Stimulated activated CD8-positive, alpha-beta memory T cell treated with anti-CD3 and anti-CD28 coated beads, Interleukin-12 subunit alpha, Interleukin-12 subunit beta, amount 100 ng/mL, for 24 hours (primary cell): Measurements from ENCODE around the gene LILRB3.
"Not testable (repeated sequence)": the region's sequence is repeated elsewhere in the genome, so short reads cannot be mapped to it uniquely, and the experiment has no call there.

Experiments
- DNase-seq: peaks from one replicate; pipeline ENCODE4 v3.0.0-alpha.2; 2020; ENCODE audit errors: extremely low read depth

Gene LILRB3

GRCh38 chr19:54242646-54243045, 19.8 kb upstream of the LILRB3 start, which contains the start of gene LILRA6:
Gene LILRA6, minus strand, starts transcription at chr19:54242790.
- DNase-seq, result not testable (repeated sequence)

- DNase-seq, result not testable (repeated sequence)
These were observed 19.4 kb upstream of the LILRB3 start for GRCh38 chr19:54242234-54242633.

GRCh38 chr19:54240372-54241336, 17.8 kb upstream of the LILRB3 start:
- DNase-seq, result not testable (repeated sequence)

GRCh38 chr19:54239491-54240371, 16.9 kb upstream of the LILRB3 start:
- not testable (repeated sequence) for DNase-seq

GRCh38 chr19:54233941-54234340, 11.1 kb upstream of the LILRB3 start:
- no peak for DNase-seq

GRCh38 chr19:54231077-54231931, 8.5 kb upstream of the LILRB3 start:
- no peak for DNase-seq

- no peak for DNase-seq
These were observed 7.2 kb upstream of the LILRB3 start for GRCh38 chr19:54230031-54230430.

- DNase-seq, result no peak
These were observed 6.3 kb upstream of the LILRB3 start for GRCh38 chr19:54229146-54229545.

- DNase-seq, result not testable (repeated sequence)
These were observed 1.8 kb upstream of the LILRB3 start for GRCh38 chr19:54224619-54225018.

GRCh38 chr19:54223937-54224281, 1.1 kb upstream of the LILRB3 start:
- not testable (repeated sequence) for DNase-seq

- DNase-seq, result not testable (repeated sequence)
These were observed 600 bp upstream of the LILRB3 start for GRCh38 chr19:54223277-54223936.

GRCh38 chr19:54221947-54222346, 860 bp downstream of the LILRB3 start:
- not testable (repeated sequence) for DNase-seq

- DNase-seq, result not testable (repeated sequence)
These were observed 3.1 kb downstream of the LILRB3 start for GRCh38 chr19:54219702-54220101.

GRCh38 chr19:54218960-54219661, 3.7 kb downstream of the LILRB3 start:
- no peak for DNase-seq

GRCh38 chr19:54218259-54218658, 4.5 kb downstream of the LILRB3 start:
- no peak for DNase-seq

- not testable (repeated sequence) for DNase-seq
These were observed 5.1 kb downstream of the LILRB3 start for GRCh38 chr19:54217517-54218247.

- no peak for DNase-seq
These were observed 5.9 kb downstream of the LILRB3 start for GRCh38 chr19:54216869-54217268.

GRCh38 chr19:54214734-54215133, 8.1 kb downstream of the LILRB3 start:
- not testable (repeated sequence) for DNase-seq

GRCh38 chr19:54214217-54214616, 8.6 kb downstream of the LILRB3 start:
- not testable (repeated sequence) for DNase-seq
